ENCODE data around the gene CDH4.

DNA sequence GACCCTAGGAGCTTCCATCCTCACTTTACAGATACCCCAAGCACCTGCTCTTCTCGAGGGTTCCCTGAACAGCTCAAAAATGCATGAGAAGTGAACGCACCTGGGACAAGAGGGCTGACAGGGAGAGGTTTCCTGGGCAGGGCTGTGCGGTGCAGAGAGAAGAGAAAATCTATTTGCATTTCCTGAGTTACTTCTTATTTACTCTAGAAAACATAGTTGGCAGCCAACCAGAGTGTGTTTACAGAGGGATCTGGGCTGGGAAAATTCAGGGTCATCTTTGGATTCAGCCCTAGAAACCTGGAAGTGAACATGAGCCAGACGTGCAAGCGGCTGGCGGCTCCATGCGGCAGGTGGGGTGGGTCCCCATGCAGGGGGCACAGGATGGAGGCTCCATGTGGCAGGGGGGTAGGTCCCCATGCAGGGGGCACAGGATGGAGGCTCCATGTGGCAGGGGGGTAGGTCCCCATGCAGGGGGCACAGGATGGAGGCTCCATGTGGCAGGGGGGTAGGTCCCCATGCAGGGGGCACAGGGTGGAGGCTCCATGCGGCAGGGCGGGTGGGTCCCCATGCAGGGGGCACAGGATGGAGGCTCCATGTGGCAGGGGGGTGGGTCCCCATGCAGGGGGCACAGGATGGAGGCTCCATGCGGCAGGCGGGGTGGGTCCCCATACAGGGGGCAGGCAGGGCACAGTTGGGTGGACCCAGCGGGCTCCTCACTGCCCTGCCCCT is 471.6 kb downstream of the CDH4 start:
- TF ChIP-seq TCF7L2 (IDR thresholded peaks at IDR 0.05; ENCODE audit: low read depth, low read length) (no peak), POLR2AphosphoS5 (IDR thresholded peaks at IDR 0.05; ENCODE audit: low read depth, low read length) (no peak)
- TF ChIP-seq, protein P1, sequence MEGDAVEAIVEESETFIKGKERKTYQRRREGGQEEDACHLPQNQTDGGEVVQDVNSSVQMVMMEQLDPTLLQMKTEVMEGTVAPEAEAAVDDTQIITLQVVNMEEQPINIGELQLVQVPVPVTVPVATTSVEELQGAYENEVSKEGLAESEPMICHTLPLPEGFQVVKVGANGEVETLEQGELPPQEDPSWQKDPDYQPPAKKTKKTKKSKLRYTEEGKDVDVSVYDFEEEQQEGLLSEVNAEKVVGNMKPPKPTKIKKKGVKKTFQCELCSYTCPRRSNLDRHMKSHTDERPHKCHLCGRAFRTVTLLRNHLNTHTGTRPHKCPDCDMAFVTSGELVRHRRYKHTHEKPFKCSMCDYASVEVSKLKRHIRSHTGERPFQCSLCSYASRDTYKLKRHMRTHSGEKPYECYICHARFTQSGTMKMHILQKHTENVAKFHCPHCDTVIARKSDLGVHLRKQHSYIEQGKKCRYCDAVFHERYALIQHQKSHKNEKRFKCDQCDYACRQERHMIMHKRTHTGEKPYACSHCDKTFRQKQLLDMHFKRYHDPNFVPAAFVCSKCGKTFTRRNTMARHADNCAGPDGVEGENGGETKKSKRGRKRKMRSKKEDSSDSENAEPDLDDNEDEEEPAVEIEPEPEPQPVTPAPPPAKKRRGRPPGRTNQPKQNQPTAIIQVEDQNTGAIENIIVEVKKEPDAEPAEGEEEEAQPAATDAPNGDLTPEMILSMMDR (IDR thresholded peaks at IDR 0.05), result no peak
